Measurements from ENCODE around the gene KRT25.
"Not testable (repeated sequence)": the region's sequence is repeated elsewhere in the genome, so short reads cannot be mapped to it uniquely, and the experiment has no call there.

Gene KRT25

DNA sequence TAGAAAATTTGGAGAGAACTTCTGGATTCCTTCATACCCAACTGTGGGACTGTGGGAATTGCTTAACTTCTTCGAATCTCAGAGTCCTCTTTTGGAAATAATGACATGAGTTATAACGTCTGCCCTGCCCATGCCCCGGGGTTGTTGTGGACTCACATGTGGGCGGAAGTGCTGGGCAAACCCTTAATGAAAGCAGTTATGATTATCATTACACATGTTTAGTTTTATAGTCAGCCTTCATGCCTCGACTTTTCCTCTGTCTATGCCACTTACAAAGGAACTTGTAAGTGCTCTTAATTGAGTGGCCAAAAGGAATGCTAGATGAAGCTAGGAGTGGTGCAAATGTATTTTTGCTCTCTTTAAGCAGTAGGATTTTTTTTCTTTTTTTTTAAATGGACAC lies 23.3 kb upstream of the KRT25 start:
- Mint-ChIP-seq H3K27me3 (peaks cover 72 to 86% of the 10 kb centered on the region in 2 donors), H3K9me3 (no peaks in the 10 kb centered on the region), H3K4me3 (no peak overlapping the region), H3K4me1 (ENCODE audit: low read depth in 2 of 2) (no peaks in the 10 kb centered on the region), H3K27ac (no peak overlapping the region), H3K36me3 (ENCODE audit: insufficient read depth) (no peaks in the 10 kb centered on the region)
- ATAC-seq (replicated peaks) (no peak), DNase-seq (no peak)

- no peak for ATAC-seq (replicated peaks)
- Mint-ChIP-seq H3K4me1 (ENCODE audit: low read depth in 2 of 2) (no peaks in the 10 kb centered on the region), H3K4me3 (no peak overlapping the region), H3K9me3 (no peaks in the 10 kb centered on the region), H3K27me3 (peaks cover 68 to 82% of the 10 kb centered on the region in 2 donors), H3K27ac (no peak overlapping the region), H3K36me3 (ENCODE audit: insufficient read depth) (no peaks in the 10 kb centered on the region)
- no peak for DNase-seq
Observed at GRCh38 chr17:40777971-40778370, 22.8 kb upstream of the KRT25 start.

GRCh38 chr17:40777459-40777858 lies 22.3 kb upstream of the KRT25 start:
- Mint-ChIP-seq H3K4me1 (ENCODE audit: low read depth in 2 of 2) (no peaks in the 10 kb centered on the region), H3K27ac (no peak overlapping the region), H3K9me3 (no peaks in the 10 kb centered on the region), H3K36me3 (ENCODE audit: insufficient read depth) (no peaks in the 10 kb centered on the region), H3K27me3 (peaks cover 68 to 82% of the 10 kb centered on the region in 2 donors), H3K4me3 (no peak overlapping the region)
- ATAC-seq (replicated peaks) (no peak), DNase-seq (no peak)

DNA sequence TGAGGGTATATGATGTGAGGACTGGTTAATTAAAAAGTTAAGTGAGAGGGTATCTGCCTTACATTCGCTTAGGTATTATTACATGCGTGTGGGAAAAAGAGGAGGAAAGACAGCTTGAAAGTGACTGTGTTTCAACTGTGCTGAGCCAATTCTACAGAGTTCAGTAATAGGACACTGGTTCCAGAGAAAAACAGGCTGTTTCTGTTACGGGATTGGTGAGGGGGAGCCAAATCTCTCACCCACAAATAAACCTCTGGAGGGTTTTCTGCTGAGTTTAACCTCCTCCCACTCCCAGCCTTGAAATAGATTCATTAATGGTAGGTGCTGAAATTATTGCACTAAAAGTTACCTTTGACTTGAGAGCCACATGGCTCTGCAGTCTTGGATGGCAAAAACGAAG lies 20.8 kb upstream of the KRT25 start:
- Mint-ChIP-seq H3K9me3 (no peaks in the 10 kb centered on the region), H3K27ac (no peak overlapping the region), H3K27me3 (peaks cover 74 to 80% of the 10 kb centered on the region in 2 donors), H3K4me1 (ENCODE audit: low read depth in 2 of 2) (no peaks in the 10 kb centered on the region), H3K36me3 (ENCODE audit: insufficient read depth) (no peaks in the 10 kb centered on the region), H3K4me3 (no peak overlapping the region)
- no peak for DNase-seq
- no peak for ATAC-seq (replicated peaks)

GRCh38 chr17:40772101-40772500 lies 17.0 kb upstream of the KRT25 start, which contains the start of gene KRT26:
TSS of gene KRT26 (minus strand) at chr17:40772201. CDS start at chr17:40772113, 88 bp downstream.
- DNase-seq (no peak), ATAC-seq (replicated peaks) (no peak)
- no peaks in the 10 kb centered on the region for H3K4me1 Mint-ChIP-seq (ENCODE audit: low read depth in 2 of 2)
- no peaks in the 10 kb centered on the region for H3K9me3 Mint-ChIP-seq
- no peaks in the 10 kb centered on the region for H3K36me3 Mint-ChIP-seq (ENCODE audit: insufficient read depth)
- peaks cover 56 to 57% of the 10 kb centered on the region in 2 donors for H3K27me3 Mint-ChIP-seq
- H3K27ac Mint-ChIP-seq, result no peak within 1 kb of the TSS
- H3K4me3 Mint-ChIP-seq, result no peak within 1 kb of the TSS

DNA sequence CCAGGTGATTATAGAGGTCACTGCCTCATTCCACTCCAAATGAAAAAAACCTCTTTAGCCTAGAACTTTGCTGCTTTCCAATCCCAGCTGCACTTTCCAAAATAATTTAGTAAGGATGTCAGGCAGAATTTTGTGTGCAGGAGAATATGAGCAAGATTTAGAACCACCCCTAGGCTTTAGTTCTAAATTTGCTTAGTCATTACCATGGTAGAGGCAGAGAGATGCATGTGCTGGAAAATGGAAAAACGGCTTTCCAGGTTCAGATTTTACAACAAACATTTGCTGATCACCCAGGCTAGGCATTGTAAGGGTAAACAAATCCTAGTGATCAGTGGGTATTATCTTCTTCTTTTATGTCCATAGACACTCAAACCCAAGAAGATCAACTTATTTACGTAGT lies 10.5 kb upstream of the KRT25 start:
- H3K27me3 Mint-ChIP-seq, result peaks cover 36 to 37% of the 10 kb centered on the region in 2 donors
- DNase-seq (no peak), ATAC-seq (replicated peaks) (no peak)

DNA sequence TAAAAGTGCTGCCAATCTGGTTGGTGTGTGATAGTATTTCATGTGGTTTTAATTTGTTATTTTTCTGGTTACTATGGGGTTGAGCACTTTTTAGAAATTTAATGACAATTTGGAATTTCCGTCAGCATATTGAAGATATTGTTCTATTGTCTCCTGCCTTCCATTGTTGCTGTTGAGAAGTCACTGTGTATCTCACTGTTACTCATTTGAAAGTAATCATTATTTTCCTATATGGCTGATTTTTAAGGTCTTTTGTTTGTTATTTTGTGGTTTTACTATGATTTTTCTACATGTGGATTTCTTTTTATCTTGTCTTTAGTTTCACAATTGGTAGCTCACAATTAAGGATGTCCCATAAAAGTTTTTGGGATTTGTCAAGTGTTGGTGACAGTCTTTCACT lies 8.6 kb upstream of the KRT25 start:
- Mint-ChIP-seq H3K4me1 (ENCODE audit: low read depth in 2 of 2) (no peaks in the 10 kb centered on the region), H3K27ac (no peak overlapping the region), H3K27me3 (peaks cover 37 to 40% of the 10 kb centered on the region in 2 donors), H3K4me3 (no peak overlapping the region), H3K9me3 (peaks cover 6 to 11% of the 10 kb centered on the region in 2 donors), H3K36me3 (ENCODE audit: insufficient read depth) (no peaks in the 10 kb centered on the region)
- DNase-seq (no peak), ATAC-seq (replicated peaks) (no peak)

More for the DNA sequence above, 10.5 kb upstream of the KRT25 start:
- Mint-ChIP-seq H3K36me3 (ENCODE audit: insufficient read depth) (no peaks in the 10 kb centered on the region), H3K9me3 (peaks cover 0 to 5% of the 10 kb centered on the region in 2 donors), H3K27ac (no peak overlapping the region), H3K4me1 (ENCODE audit: low read depth in 2 of 2) (no peaks in the 10 kb centered on the region), H3K4me3 (no peak overlapping the region)

GRCh38 chr17:40760105-40761016 lies 5.2 kb upstream of the KRT25 start:
- H3K9me3 Mint-ChIP-seq, result peaks cover 13 to 17% of the 10 kb centered on the region in 2 donors
- no peak overlapping the region for H3K27ac Mint-ChIP-seq
- peaks cover 54 to 55% of the 10 kb centered on the region in 2 donors for H3K27me3 Mint-ChIP-seq
- H3K36me3 Mint-ChIP-seq (ENCODE audit: insufficient read depth), result no peaks in the 10 kb centered on the region
- ATAC-seq (replicated peaks) (no peak), DNase-seq (no peak)
- no peak overlapping the region for H3K4me3 Mint-ChIP-seq
- H3K4me1 Mint-ChIP-seq (ENCODE audit: low read depth in 2 of 2), result no peaks in the 10 kb centered on the region

GRCh38 chr17:40753804-40754203 lies 1.3 kb downstream of the KRT25 start:
- DNase-seq, result no peak
- peaks cover 7% of the 10 kb centered on the region in 2 donors for H3K9me3 Mint-ChIP-seq
- ATAC-seq (replicated peaks), result no peak
- no peaks in the 10 kb centered on the region for H3K4me1 Mint-ChIP-seq (ENCODE audit: low read depth in 2 of 2)
- no peaks in the 10 kb centered on the region for H3K36me3 Mint-ChIP-seq (ENCODE audit: insufficient read depth)
- no peak overlapping the region for H3K4me3 Mint-ChIP-seq
- no peak overlapping the region for H3K27ac Mint-ChIP-seq
- H3K27me3 Mint-ChIP-seq, result peaks cover 35 to 54% of the 10 kb centered on the region in 2 donors

- no peak overlapping the region for H3K4me3 Mint-ChIP-seq
- H3K4me1 Mint-ChIP-seq (ENCODE audit: low read depth in 2 of 2), result no peaks in the 10 kb centered on the region
- no peak for DNase-seq
- ATAC-seq (replicated peaks), result no peak
- H3K27me3 Mint-ChIP-seq, result peaks cover 36 to 59% of the 10 kb centered on the region in 2 donors
- H3K9me3 Mint-ChIP-seq, result peaks cover 0 to 3% of the 10 kb centered on the region in 2 donors
- no peak overlapping the region for H3K27ac Mint-ChIP-seq
- H3K36me3 Mint-ChIP-seq (ENCODE audit: insufficient read depth), result no peaks in the 10 kb centered on the region
Observed at GRCh38 chr17:40751065-40751464, 4.1 kb downstream of the KRT25 start.

DNA sequence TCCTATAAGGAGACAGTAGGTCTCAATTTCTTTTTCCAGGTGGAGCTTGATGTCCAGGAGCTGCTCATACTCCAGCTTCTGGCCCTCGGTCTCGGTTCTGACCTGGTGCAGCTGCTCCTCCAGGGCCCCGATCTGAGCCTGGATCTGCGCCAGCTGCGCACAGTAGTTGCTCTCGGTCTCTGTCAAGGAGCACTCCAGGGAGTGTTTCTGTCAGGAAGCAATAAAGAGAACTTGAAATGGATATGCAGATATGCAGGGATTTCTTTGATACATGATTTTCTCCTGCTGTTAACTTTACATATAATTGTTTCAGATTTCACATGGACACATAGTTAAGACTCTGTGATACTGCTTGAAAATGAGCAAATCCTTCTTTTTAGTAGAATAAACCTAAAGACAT lies 4.7 kb downstream of the KRT25 start:
- Mint-ChIP-seq H3K4me1 (ENCODE audit: low read depth in 2 of 2) (no peaks in the 10 kb centered on the region), H3K9me3 (peaks cover 0 to 3% of the 10 kb centered on the region in 2 donors), H3K4me3 (no peak overlapping the region), H3K27me3 (peaks cover 37 to 61% of the 10 kb centered on the region in 2 donors), H3K27ac (no peak overlapping the region), H3K36me3 (ENCODE audit: insufficient read depth) (no peaks in the 10 kb centered on the region)
- DNase-seq (no peak), ATAC-seq (replicated peaks) (no peak)

DNA sequence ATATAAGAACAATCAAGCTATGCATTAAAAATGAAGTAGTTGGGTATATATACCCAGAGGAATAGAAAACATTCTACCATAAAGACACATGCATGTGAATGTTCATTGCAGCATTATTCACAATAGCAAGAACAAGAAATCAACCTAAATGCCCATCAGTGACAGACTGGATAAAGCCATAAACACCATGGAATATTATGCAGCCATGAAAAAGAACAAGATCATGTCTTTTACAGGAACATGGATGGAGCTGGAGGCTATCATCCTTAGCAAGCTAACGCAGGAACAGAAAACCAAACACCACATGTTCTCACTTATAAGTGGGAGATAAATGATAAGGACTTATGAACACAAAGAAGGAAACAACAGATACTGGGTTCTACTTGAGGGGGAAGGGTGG lies 6.5 kb downstream of the KRT25 start:
- H3K27me3 Mint-ChIP-seq, result peaks cover 51 to 70% of the 10 kb centered on the region in 2 donors
- not testable (repeated sequence) for H3K9me3 Mint-ChIP-seq; ATAC-seq (replicated peaks); H3K36me3 Mint-ChIP-seq (ENCODE audit: insufficient read depth); H3K4me3 Mint-ChIP-seq; H3K4me1 Mint-ChIP-seq (ENCODE audit: low read depth in 2 of 2); H3K27ac Mint-ChIP-seq; DNase-seq

GRCh38 chr17:40738553-40738952 lies 16.6 kb downstream of the KRT25 start:
- Mint-ChIP-seq H3K4me1 (ENCODE audit: low read depth in 2 of 2) (no peaks in the 10 kb centered on the region), H3K27me3 (peaks cover 48 to 74% of the 10 kb centered on the region in 2 donors), H3K27ac (no peak overlapping the region), H3K36me3 (ENCODE audit: insufficient read depth) (no peaks in the 10 kb centered on the region), H3K9me3 (peaks cover 3 to 8% of the 10 kb centered on the region in 2 donors), H3K4me3 (no peak overlapping the region)
- no peak for ATAC-seq (replicated peaks)
- DNase-seq, result no peak

- no peak for ATAC-seq (replicated peaks)
- DNase-seq, result no peak
- Mint-ChIP-seq H3K36me3 (ENCODE audit: insufficient read depth) (no peaks in the 10 kb centered on the region), H3K4me3 (no peak overlapping the region), H3K27me3 (peaks cover 48 to 72% of the 10 kb centered on the region in 2 donors), H3K4me1 (ENCODE audit: low read depth in 2 of 2) (no peaks in the 10 kb centered on the region), H3K27ac (no peak overlapping the region), H3K9me3 (no peaks in the 10 kb centered on the region)
Observed at GRCh38 chr17:40735016-40735415, 20.1 kb downstream of the KRT25 start.

Measured in effector memory CD8-positive, alpha-beta T cell (primary cell).